ENCODE results near the gene TPRA1. TPM values are rescaled to one million over a fixed set of nuclear protein-coding genes. Genes with fewer than 3 reads are reported as not detected.

Gene TPRA1
- 26.3 and 27.3 TPM in 2 replicates for total RNA-seq

GRCh38 chr3:127590593-127591465 is at the start of gene TPRA1:
TSS of gene TPRA1 (minus strand) at chr3:127590733. CDS start at chr3:127580146, 10,587 bp downstream.

GRCh38 chr3:127628788-127629466 is 38.4 kb upstream of the TPRA1 start, which contains the start of gene PODXL2:
TSS of gene PODXL2 (plus strand) at chr3:127629185. CDS start at chr3:127629220, 35 bp downstream.

Other genes starting within 250 kb of the TPRA1 start
- gene MCM2, start 7.7 kb upstream of the TPRA1 start, total RNA-seq, result 11.5 and 13.2 TPM in 2 replicates
- gene PODXL2, start 38.5 kb upstream of the TPRA1 start, total RNA-seq, result 2.1 and 3.5 TPM in 2 replicates
- 12.2 and 14.0 TPM in 2 replicates for gene ABTB1, start 82.2 kb upstream of the TPRA1 start, total RNA-seq
- 19.6 and 26.5 TPM in 2 replicates for gene MGLL, start 231.8 kb upstream of the TPRA1 start, total RNA-seq